Measurements from ENCODE around the gene EVPL.

DNA sequence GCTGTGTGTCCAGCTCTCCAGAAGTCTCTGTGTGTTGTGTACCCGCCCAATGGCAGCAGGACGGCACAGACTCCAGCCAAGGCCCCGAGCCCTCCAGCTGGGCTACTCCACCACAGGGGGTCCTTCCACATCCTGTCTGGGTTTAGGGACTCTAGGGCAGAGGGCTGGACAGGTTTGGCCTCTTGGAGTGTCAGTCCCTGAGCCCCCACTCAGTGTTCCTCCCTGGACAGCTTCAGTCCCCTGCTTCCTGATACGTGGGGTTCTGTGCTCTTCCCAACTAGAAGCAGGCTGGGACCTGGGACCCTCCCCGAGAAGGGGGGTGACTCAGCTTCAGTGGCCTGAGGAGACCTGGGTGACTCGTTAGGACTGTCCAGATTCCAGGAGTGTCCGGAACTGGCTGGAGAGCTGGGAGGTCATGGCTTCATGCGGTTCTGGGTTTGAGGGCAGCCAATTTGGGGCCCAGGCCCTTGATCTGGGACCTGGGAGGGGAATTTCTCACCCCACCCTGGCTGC, 22.3 kb downstream of the EVPL start:
- TF ChIP-seq REST (IDR thresholded peaks at IDR 0.05; ENCODE audit: insufficient read depth in 1 of 2, low read depth in 2 of 2, low read length in 2 of 2) (no peak), POLR2AphosphoS5 (IDR thresholded peaks at IDR 0.05; ENCODE audit: low read depth, low read length) (no peak), TAF1 (IDR thresholded peaks at IDR 0.05; ENCODE audit: borderline replicate concordance, insufficient read depth, low read length) (no peak), SIN3A (IDR thresholded peaks at IDR 0.05; ENCODE audit: borderline replicate concordance, insufficient read depth, low read length) (no peak)
